ENCODE data around the gene ANKRD49.
A peak's percentile ranks its signal among the peaks of the same experiment; 100 is the strongest.
"Not testable (repeated sequence)": the region's sequence is repeated elsewhere in the genome, so short reads cannot be mapped to it uniquely, and the experiment has no call there.

ANKRD49 gene
- 53.3 to 68.8 (median 66.2) reads per million in 4 experiments for total RNA-seq

- peak; percentile 97 for DNase-seq
Observed at GRCh38 chr11:94493281-94494125, at the start of gene ANKRD49, which contains the start of gene MRE11. ANKRD49 (plus strand) TSS chr11:94493984; CDS start chr11:94496694, 2,710 bp downstream. MRE11 (minus strand) TSS chr11:94493844; CDS start chr11:94492801, 1,043 bp downstream.

- DNase-seq: no peak
Observed at GRCh38 chr11:94445641-94446040, 48.1 kb upstream of the ANKRD49 start.

- DNase-seq: no peak
Observed at GRCh38 chr11:94447149-94447548, 46.6 kb upstream of the ANKRD49 start.

GRCh38 chr11:94449029-94449428 is 44.8 kb upstream of the ANKRD49 start:
- DNase-seq: no peak

- no peak for DNase-seq
Observed at GRCh38 chr11:94449437-94449836, 44.3 kb upstream of the ANKRD49 start.

GRCh38 chr11:94450048-94450447 is 43.7 kb upstream of the ANKRD49 start:
- DNase-seq: no peak

- no peak for DNase-seq
Observed at GRCh38 chr11:94452988-94453387, 40.8 kb upstream of the ANKRD49 start.

GRCh38 chr11:94454301-94454700 is 39.5 kb upstream of the ANKRD49 start:
- DNase-seq: no peak

GRCh38 chr11:94455861-94456260 is 37.9 kb upstream of the ANKRD49 start:
- DNase-seq: no peak

GRCh38 chr11:94457118-94458029 is 36.4 kb upstream of the ANKRD49 start:
- DNase-seq: no peak

GRCh38 chr11:94459576-94459975 is 34.2 kb upstream of the ANKRD49 start:
- no peak for DNase-seq

GRCh38 chr11:94469416-94469815 is 24.4 kb upstream of the ANKRD49 start:
- DNase-seq: no peak

- DNase-seq: no peak
Observed at GRCh38 chr11:94472916-94473799, 20.6 kb upstream of the ANKRD49 start.

- DNase-seq: no peak
Observed at GRCh38 chr11:94477624-94478023, 16.2 kb upstream of the ANKRD49 start.

GRCh38 chr11:94481342-94481741 is 12.4 kb upstream of the ANKRD49 start:
- no peak for DNase-seq

- DNase-seq: no peak
Observed at GRCh38 chr11:94486068-94486467, 7.7 kb upstream of the ANKRD49 start.

- DNase-seq: no peak
Observed at GRCh38 chr11:94494126-94494680, 419 bp downstream of the ANKRD49 start.

GRCh38 chr11:94500181-94500580 is 6.4 kb downstream of the ANKRD49 start:
- DNase-seq: no peak

- DNase-seq: no peak
Observed at GRCh38 chr11:94501522-94501921, 7.7 kb downstream of the ANKRD49 start.

GRCh38 chr11:94504689-94505293 is 11.0 kb downstream of the ANKRD49 start:
- no peak for DNase-seq

GRCh38 chr11:94506513-94506912 is 12.7 kb downstream of the ANKRD49 start:
- not testable (repeated sequence) for DNase-seq

- no peak for DNase-seq
Observed at GRCh38 chr11:94507485-94507884, 13.7 kb downstream of the ANKRD49 start.
